HCT116 (cell line): ENCODE results near the gene HES1. TPM values are rescaled to one million over a fixed set of nuclear protein-coding genes. Genes with fewer than 3 reads are reported as not detected.

ENCODE experiments used
- ATAC-seq: fragments of 200-7000 bp; cut with Tn5 transposase; 2 replicates; pipeline ENCODE4 v1.9.1; 2020; ENCODE audit warnings: mild to moderate bottlenecking, moderate library complexity
- BruUV-seq: library from RNA; stranded (reverse); fragments of 400-500 nt; replicated peaks from 2 replicates; lab custom pipeline; 2021; lab: Mats Ljungman, UMichigan
- CTCF ChIA-PET: fragments of 300-600 bp; sonication (Branson Sonifier 250); formaldehyde crosslinking; loops from one replicate; lab custom pipeline; 2021; ENCODE audit warnings: antibody characterized with exemption; lab: Charles Lee
- POLR2A ChIA-PET: fragments of 300-600, 350-600 bp; sonication (Branson Sonifier 250); formaldehyde crosslinking; loops from one replicate; lab custom pipeline; 2021; ENCODE audit warnings: antibody characterized with exemption; lab: Charles Lee
- RAD21 ChIA-PET, 2 experiments: fragments of 300-600 bp; sonication (Branson Sonifier 250); formaldehyde crosslinking; loops; one replicate each; lab custom pipeline; 2023; ENCODE audit warnings: low total read pairs in 2 of 2; ENCODE audit not compliant: uncharacterized antibody in 2 of 2, unreplicated experiment in 2 of 2, low non-redundant PET in 1 of 2; lab: Charles Lee
- DNase-seq: peaks from one replicate; pipeline ENCODE4 v3.0.0-alpha.2; 2010; ENCODE audit warnings: low read depth, low spot score
- H2AFZ ChIP-seq: fragments of 200-600 bp; shearing (Covaris generic), sonication (generic); 2 replicates; pipeline ENCODE4 v1.6.1; 2017; ENCODE audit warnings: low read depth, mixed run types, mixed read lengths, antibody characterized with exemption, low read length; ENCODE audit not compliant: poor library complexity, severe bottlenecking
- H3K27ac ChIP-seq: 2 replicates; pipeline ENCODE4 v1.5.1; 2012; ENCODE audit warnings: low read depth, low read length
- H3K27me3 ChIP-seq: fragments of 200-600 bp; sonication (generic); 2 replicates; pipeline ENCODE4 v1.6.1; 2016; ENCODE audit warnings: mixed run types, low read length, mixed read lengths; ENCODE audit not compliant: insufficient read depth
- H3K36me3 ChIP-seq, 2 experiments: fragments of 200-500 bp in 1 of 2; fragments of 200-600 bp in 1 of 2; sonication (Bioruptor generic) in 1 of 2; sonication (generic) in 1 of 2; 2 replicates each; pipeline versions ENCODE4 v1.5.1 to v1.6.1; 2014 to 2016; ENCODE audit warnings: low read length in 2 of 2, inconsistent platforms in 1 of 2, mixed read lengths in 1 of 2, mixed run types in 1 of 2; ENCODE audit not compliant: insufficient read depth in 2 of 2, control insufficient read depth in 1 of 2
- H3K4me1 ChIP-seq, 2 experiments: fragments of 200-600 bp in 1 of 2; sonication (generic) in 1 of 2; 2 replicates each; pipeline versions ENCODE4 v1.5.1 to v1.6.1; 2012 to 2017; ENCODE audit warnings: low read length in 2 of 2, inconsistent platforms in 1 of 2, mild to moderate bottlenecking in 1 of 2, mixed read lengths in 1 of 2, mixed run types in 1 of 2, moderate library complexity in 1 of 2; ENCODE audit not compliant: insufficient read depth in 2 of 2, control insufficient read depth in 1 of 2
- H3K4me2 ChIP-seq: fragments of 200-600 bp; sonication (generic); 2 replicates; pipeline ENCODE4 v1.6.1; 2017; ENCODE audit warnings: mixed run types, low read length, mixed read lengths
- H3K4me3 ChIP-seq, 2 experiments: fragments of 200-600 bp in 1 of 2; sonication (generic) in 1 of 2; replicated peaks in 1 of 2; 2 replicates each; pipeline ENCODE4 v1.5.1; 2011 to 2016; ENCODE audit warnings: low read length in 2 of 2, control low read depth in 1 of 2, low read depth in 1 of 2, mild to moderate bottlenecking in 1 of 2, mixed read lengths in 1 of 2, mixed run types in 1 of 2
- H3K79me2 ChIP-seq: fragments of 200-600 bp; sonication (generic); 2 replicates; pipeline ENCODE4 v1.6.1; 2017; ENCODE audit warnings: mild to moderate bottlenecking, mixed run types, low read length, moderate library complexity, mixed read lengths; ENCODE audit not compliant: insufficient read depth
- H3K9ac ChIP-seq: fragments of 200-600 bp; sonication (generic); 2 replicates; pipeline ENCODE4 v1.6.1; 2016; ENCODE audit warnings: low read length, mixed read lengths
- H3K9me2 ChIP-seq: fragments of 200-600 bp; sonication (generic), shearing (Covaris generic); 2 replicates; pipeline ENCODE4 v1.6.1; 2017; ENCODE audit warnings: mixed run types, mild to moderate bottlenecking, moderate library complexity; ENCODE audit not compliant: insufficient read depth
- H3K9me3 ChIP-seq, 2 experiments: fragments of 200-500 bp in 1 of 2; fragments of 200-600 bp in 1 of 2; sonication (Bioruptor generic) in 1 of 2; sonication (generic) in 1 of 2; 2 replicates each; pipeline ENCODE4 v1.6.1; 2014 to 2017; ENCODE audit warnings: low read length in 2 of 2, mixed read lengths in 2 of 2, inconsistent platforms in 1 of 2, low read depth in 1 of 2, mild to moderate bottlenecking in 1 of 2, mixed run types in 1 of 2, moderate library complexity in 1 of 2; ENCODE audit not compliant: control insufficient read depth in 1 of 2, insufficient read depth in 1 of 2
- H4K20me1 ChIP-seq: fragments of 200-600 bp; sonication (generic), shearing (Covaris generic); 2 replicates; pipeline ENCODE4 v1.6.1; 2017; ENCODE audit warnings: mixed run types, mild to moderate bottlenecking, moderate library complexity; ENCODE audit not compliant: insufficient read depth
- CBX3 ChIP-seq: IDR thresholded peaks from 2 replicates; pipeline ENCODE4 v1.6.1; 2012; ENCODE audit warnings: low read depth
- CEBPB ChIP-seq: IDR thresholded peaks from 2 replicates; pipeline ENCODE4 v1.6.1; 2012; ENCODE audit warnings: low read depth
- EGR1 ChIP-seq: IDR thresholded peaks from 2 replicates; pipeline ENCODE4 v1.6.1; 2012; ENCODE audit warnings: low read depth
- ELF1 ChIP-seq: IDR thresholded peaks from 2 replicates; pipeline ENCODE4 v1.6.1; 2012; ENCODE audit warnings: low read depth, borderline replicate concordance
- EZH2phosphoT487 ChIP-seq: fragments of 200-600 bp; IDR thresholded peaks from 2 replicates; pipeline ENCODE4 v1.6.1; 2018; ENCODE audit warnings: antibody characterized with exemption, borderline replicate concordance
- FOSL1 ChIP-seq: IDR thresholded peaks from 2 replicates; pipeline ENCODE4 v1.6.1; 2012; ENCODE audit warnings: low read depth
- JUND ChIP-seq: IDR thresholded peaks from 2 replicates; pipeline ENCODE4 v1.6.1; 2012
- POLR2A ChIP-seq: IDR thresholded peaks from 2 replicates; pipeline ENCODE4 v1.7.0; 2011; ENCODE audit warnings: borderline replicate concordance; ENCODE audit not compliant: insufficient read depth, insufficient read length; ENCODE audit errors: extremely low read depth
- POLR2AphosphoS5 ChIP-seq: IDR thresholded peaks from 2 replicates; pipeline ENCODE4 v1.6.1; 2011; ENCODE audit warnings: mild to moderate bottlenecking, low read depth, low read length, moderate library complexity
- RAD21 ChIP-seq: IDR thresholded peaks from 2 replicates; pipeline ENCODE4 v1.6.1; 2012; ENCODE audit warnings: low read depth, mild to moderate bottlenecking
- SP1 ChIP-seq: IDR thresholded peaks from 2 replicates; pipeline ENCODE4 v1.6.1; 2012; ENCODE audit warnings: low read depth
- SRF ChIP-seq: IDR thresholded peaks from 2 replicates; pipeline ENCODE4 v1.6.1; 2012; ENCODE audit warnings: low read depth
- TCF7L2 ChIP-seq: IDR thresholded peaks from 2 replicates; pipeline ENCODE4 v1.7.0; 2011; ENCODE audit warnings: borderline replicate concordance, inconsistent platforms; ENCODE audit not compliant: insufficient read depth, insufficient read length; ENCODE audit errors: extremely low read depth
- YY1 ChIP-seq: IDR thresholded peaks from 2 replicates; pipeline ENCODE4 v1.6.1; 2011; ENCODE audit warnings: low read length, low read depth, moderate library complexity, mild to moderate bottlenecking; ENCODE audit not compliant: insufficient replicate concordance; ENCODE audit errors: extremely low read depth
- ZFX ChIP-seq: fragments of 450-650 bp; IDR thresholded peaks from 2 replicates; pipeline ENCODE4 v1.6.1; 2017
- ZNF274 ChIP-seq: fragments of 200-500 bp; sonication (Bioruptor generic); IDR thresholded peaks from 2 replicates; pipeline ENCODE4 v1.6.1; 2014; ENCODE audit warnings: mild to moderate bottlenecking, low read depth, low read length, inconsistent platforms
- intact Hi-C: fragments of 100-400 bp; cut with micrococcal nuclease; formaldehyde crosslinking; loops from 2 replicates; pipeline ENCODE4 v1.10.0; 2022
- total RNA-seq: library from RNA; stranded (reverse); gene quantifications from one replicate; pipeline ENCODE4 v1.2.1, GENCODE V29; 2021; ENCODE audit not compliant: unreplicated experiment
- TF ChIP-seq, protein P1 (sequence below): IDR thresholded peaks from 2 replicates; pipeline ENCODE4 v1.6.1; 2011; ENCODE audit warnings: mild to moderate bottlenecking, low read length, moderate library complexity; ENCODE audit not compliant: insufficient replicate concordance; ENCODE audit errors: extremely low read depth
- TF ChIP-seq, protein P2 (sequence below): IDR thresholded peaks from 2 replicates; pipeline ENCODE4 v1.6.1; 2012
- TF ChIP-seq, protein P3 (sequence below), 3 experiments: fragments of 200-600 bp in 1 of 3; sonication (generic) in 1 of 3; IDR thresholded peaks in 2 of 3; conservative IDR thresholded peaks in 1 of 3; 2 replicates each; pipeline ENCODE4 v1.5.1; 2012 to 2017; ENCODE audit warnings: low read depth in 2 of 3, low read length in 2 of 3, antibody characterized with exemption in 1 of 3, borderline replicate concordance in 1 of 3, control low read depth in 1 of 3, mild to moderate bottlenecking in 1 of 3, mixed read lengths in 1 of 3, mixed run types in 1 of 3, moderate library complexity in 1 of 3; ENCODE audit not compliant: insufficient read depth in 1 of 3

The HES1 gene
- total RNA-seq, 1 experiment from 2014 or later, result 32.9 TPM

DNA sequence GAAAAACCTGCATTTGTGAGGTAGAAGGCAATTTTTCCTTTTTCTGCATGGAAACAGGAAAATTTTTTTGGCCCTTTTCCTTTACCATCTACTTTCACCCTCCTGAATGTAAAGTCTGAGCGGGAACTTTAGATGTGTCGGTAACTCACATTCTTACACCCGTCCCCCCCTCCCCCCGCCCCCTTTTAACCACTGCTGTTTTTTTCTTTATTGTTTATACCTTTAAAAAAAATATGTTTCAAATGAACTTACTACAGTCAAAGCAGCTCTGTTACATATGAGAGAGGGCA, 487 bp upstream of the HES1 start:
- no TSS peak for BruUV-seq
- DNase-seq, result no peak
- peak overlapping the region; percentile 49 to 59 for H3K4me3 ChIP-seq
- H3K9ac ChIP-seq, result peak overlapping the region; percentile 84
- peaks cover 52 to 81% of the 10 kb centered on the region in 2 experiments for H3K4me1 ChIP-seq
- POLR2A ChIA-PET, result interaction anchor here (0.8 to 2.9 kb wide), 13 partner anchors 8 to 355 kb away, joined by 3 to 11 read pairs (median 4); no protein-coding TSS in a partner anchor
- TF ChIP-seq SP1, result no peak
- TF ChIP-seq, protein P1, sequence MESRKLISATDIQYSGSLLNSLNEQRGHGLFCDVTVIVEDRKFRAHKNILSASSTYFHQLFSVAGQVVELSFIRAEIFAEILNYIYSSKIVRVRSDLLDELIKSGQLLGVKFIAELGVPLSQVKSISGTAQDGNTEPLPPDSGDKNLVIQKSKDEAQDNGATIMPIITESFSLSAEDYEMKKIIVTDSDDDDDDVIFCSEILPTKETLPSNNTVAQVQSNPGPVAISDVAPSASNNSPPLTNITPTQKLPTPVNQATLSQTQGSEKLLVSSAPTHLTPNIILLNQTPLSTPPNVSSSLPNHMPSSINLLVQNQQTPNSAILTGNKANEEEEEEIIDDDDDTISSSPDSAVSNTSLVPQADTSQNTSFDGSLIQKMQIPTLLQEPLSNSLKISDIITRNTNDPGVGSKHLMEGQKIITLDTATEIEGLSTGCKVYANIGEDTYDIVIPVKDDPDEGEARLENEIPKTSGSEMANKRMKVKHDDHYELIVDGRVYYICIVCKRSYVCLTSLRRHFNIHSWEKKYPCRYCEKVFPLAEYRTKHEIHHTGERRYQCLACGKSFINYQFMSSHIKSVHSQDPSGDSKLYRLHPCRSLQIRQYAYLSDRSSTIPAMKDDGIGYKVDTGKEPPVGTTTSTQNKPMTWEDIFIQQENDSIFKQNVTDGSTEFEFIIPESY, result no peak
- TF ChIP-seq, protein P2, sequence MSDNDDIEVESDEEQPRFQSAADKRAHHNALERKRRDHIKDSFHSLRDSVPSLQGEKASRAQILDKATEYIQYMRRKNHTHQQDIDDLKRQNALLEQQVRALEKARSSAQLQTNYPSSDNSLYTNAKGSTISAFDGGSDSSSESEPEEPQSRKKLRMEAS, result no peak
- no peak for TF ChIP-seq POLR2AphosphoS5
- TF ChIP-seq EGR1, result no peak
- TF ChIP-seq EZH2phosphoT487, result no peak
- no peak for TF ChIP-seq CEBPB
- no peak for TF ChIP-seq YY1
- TF ChIP-seq ELF1, result no peak
- TF ChIP-seq RAD21, result no peak
- no peak for TF ChIP-seq ZFX
- no peak for TF ChIP-seq TCF7L2
- TF ChIP-seq FOSL1, result no peak
- no peak for TF ChIP-seq JUND
- TF ChIP-seq CBX3, result no peak
- no peak for TF ChIP-seq ZNF274
- TF ChIP-seq, protein P3, sequence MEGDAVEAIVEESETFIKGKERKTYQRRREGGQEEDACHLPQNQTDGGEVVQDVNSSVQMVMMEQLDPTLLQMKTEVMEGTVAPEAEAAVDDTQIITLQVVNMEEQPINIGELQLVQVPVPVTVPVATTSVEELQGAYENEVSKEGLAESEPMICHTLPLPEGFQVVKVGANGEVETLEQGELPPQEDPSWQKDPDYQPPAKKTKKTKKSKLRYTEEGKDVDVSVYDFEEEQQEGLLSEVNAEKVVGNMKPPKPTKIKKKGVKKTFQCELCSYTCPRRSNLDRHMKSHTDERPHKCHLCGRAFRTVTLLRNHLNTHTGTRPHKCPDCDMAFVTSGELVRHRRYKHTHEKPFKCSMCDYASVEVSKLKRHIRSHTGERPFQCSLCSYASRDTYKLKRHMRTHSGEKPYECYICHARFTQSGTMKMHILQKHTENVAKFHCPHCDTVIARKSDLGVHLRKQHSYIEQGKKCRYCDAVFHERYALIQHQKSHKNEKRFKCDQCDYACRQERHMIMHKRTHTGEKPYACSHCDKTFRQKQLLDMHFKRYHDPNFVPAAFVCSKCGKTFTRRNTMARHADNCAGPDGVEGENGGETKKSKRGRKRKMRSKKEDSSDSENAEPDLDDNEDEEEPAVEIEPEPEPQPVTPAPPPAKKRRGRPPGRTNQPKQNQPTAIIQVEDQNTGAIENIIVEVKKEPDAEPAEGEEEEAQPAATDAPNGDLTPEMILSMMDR (IDR thresholded peaks at IDR 0.05 in 2 of 3, conservative IDR thresholded peaks at IDR 0.05 in 1 of 3; ENCODE audit: borderline replicate concordance in 1 of 3, insufficient read depth in 1 of 3, low read depth in 2 of 3, low read length in 2 of 3), result no peak
- no peak for TF ChIP-seq SRF
- TF ChIP-seq POLR2A, result no peak
- H3K9me2 ChIP-seq, result no peaks in the 10 kb centered on the region
- H3K79me2 ChIP-seq, result peaks cover 14% of the 10 kb centered on the region; the same call in 1 of the 2 replicates
- intact Hi-C loops, result loop anchor here (2.0 to 10.0 kb wide), 4 partner anchors 63 to 531 kb away; no protein-coding TSS in a partner anchor
- H3K27me3 ChIP-seq, result peaks cover 8% of the 10 kb centered on the region; the same call in 1 of the 2 replicates
- H3K36me3 ChIP-seq, result no peaks in the 10 kb centered on the region
- RAD21 ChIA-PET, result interaction anchor here (0.6 to 1.7 kb wide), 5 partner anchors 46 to 354 kb away, joined by 3 to 8 read pairs (median 3); no protein-coding TSS in a partner anchor
- no peaks in the 10 kb centered on the region for H4K20me1 ChIP-seq
- no peak for ATAC-seq
- H3K27ac ChIP-seq, result peak overlapping the region; percentile 60
- CTCF ChIA-PET, result interaction anchor here (1.3 to 6.4 kb wide), 3 partner anchors 180 to 354 kb away, joined by 3 to 46 read pairs (median 16); no protein-coding TSS in a partner anchor
- no peaks in the 10 kb centered on the region for H3K9me3 ChIP-seq
- H2AFZ ChIP-seq, result peak overlapping the region; percentile 67
- peak overlapping the region; percentile 98 for H3K4me2 ChIP-seq
